BLaER1 treated with 17β-estradiol and CSF1 and Interleukin-3, amounts not matched to agents 10 nM and 100 nM (cell line): ENCODE data around the gene EIF4A2.
A peak's percentile ranks its signal among the peaks of the same experiment; 100 is the strongest.

Experiments used
- H3K27ac ChIP-seq, 11 experiments: shearing (Covaris generic); formaldehyde crosslinking; 2 replicates each; pipeline ENCODE4 v1.8.1; 2022
- H3K27me3 ChIP-seq, 11 experiments: shearing (Covaris generic); formaldehyde crosslinking; 2 replicates each; pipeline ENCODE4 v1.8.1; 2022
- H3K36me3 ChIP-seq, 11 experiments: shearing (Covaris generic); formaldehyde crosslinking; 2 replicates each; pipeline ENCODE4 v1.8.1; 2022
- H3K4me1 ChIP-seq, 10 experiments: shearing (Covaris generic); formaldehyde crosslinking; 2 replicates each; pipeline ENCODE4 v1.8.1; 2022
- H3K4me2 ChIP-seq, 11 experiments: shearing (Covaris generic); formaldehyde crosslinking; 2 replicates each; pipeline ENCODE4 v1.8.1; 2022
- H3K4me3 ChIP-seq, 10 experiments: shearing (Covaris generic); formaldehyde crosslinking; 2 replicates each; pipeline ENCODE4 v1.8.1; 2022
- H3K9ac ChIP-seq, 11 experiments: shearing (Covaris generic); formaldehyde crosslinking; 2 replicates each; pipeline ENCODE4 v1.8.1; 2022
- H3K9me3 ChIP-seq, 11 experiments: shearing (Covaris generic); formaldehyde crosslinking; replicated peaks in 1 of 11; 2 replicates each; pipeline ENCODE4 v1.8.1; 2022
- H4K20me1 ChIP-seq, 11 experiments: shearing (Covaris generic); formaldehyde crosslinking; 2 replicates each; pipeline ENCODE4 v1.8.1; 2022
- Cebpa-rat ChIP-seq, 11 experiments: shearing (Covaris generic); IDR thresholded peaks; 2 replicates each; pipeline ENCODE4 v1.8.1; 2022

The EIF4A2 gene

DNA sequence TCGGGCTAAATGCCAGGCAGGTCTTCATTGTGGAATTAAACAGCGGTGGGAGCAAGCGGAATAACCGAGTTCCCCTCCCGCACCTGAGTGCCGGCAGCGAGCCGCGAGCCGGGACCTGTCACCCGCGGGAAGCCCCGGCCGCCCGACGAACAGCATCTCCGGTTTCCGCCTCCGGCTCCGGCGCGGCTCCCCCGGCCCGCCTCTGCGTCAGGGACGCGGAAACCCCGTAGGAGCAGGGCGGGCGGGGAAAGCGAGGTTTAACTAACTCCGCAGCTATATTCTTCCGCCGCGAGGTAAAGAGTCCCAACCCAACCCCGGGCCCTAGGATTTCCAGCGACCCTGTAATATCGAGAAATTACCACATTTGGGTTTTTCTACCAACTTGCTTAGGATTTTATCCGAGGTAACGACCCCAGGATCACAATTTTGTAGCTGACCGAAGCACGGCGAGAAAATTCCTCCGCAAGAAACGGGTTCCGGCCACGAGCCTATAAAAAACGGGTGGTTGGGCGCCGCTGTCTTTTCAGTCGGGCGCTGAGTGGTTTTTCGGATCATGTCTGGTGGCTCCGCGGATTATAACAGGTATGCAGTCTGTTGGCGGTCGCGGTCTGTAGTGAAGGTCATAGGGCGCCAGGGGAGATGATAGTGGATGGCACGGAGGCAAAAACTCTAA, at the start of gene EIF4A2:
TSS of gene EIF4A2 (plus strand) at position 520 of the 673 bp plus-strand sequence. CDS start at position 554, 34 bp downstream.
- Histone ChIP-seq H3K4me2 (peak within 1 kb of the TSS; percentile 86 to 98 (median 94)), H3K27ac (peak within 1 kb of the TSS; percentile 96 to 100 (median 100)), H4K20me1 (peaks cover 45 to 48% (median 46%) of the 10 kb centered on the region in 11 experiments), H3K36me3 (peaks cover 42 to 45% (median 44%) of the 10 kb centered on the region in 11 experiments), H3K9me3 (peaks cover 0 to 9% (median 0%) of the 10 kb centered on the region in 11 experiments; a peak in 4 of 22 replicates), H3K27me3 (no peaks in the 10 kb centered on the region), H3K9ac (peak within 1 kb of the TSS; percentile 94 to 100 (median 99)), H3K4me3 (peak within 1 kb of the TSS; percentile 88 to 99 (median 94)), H3K4me1 (peaks cover 32 to 40% (median 35%) of the 10 kb centered on the region in 10 experiments)
- TF ChIP-seq Cebpa-rat (IDR thresholded peaks at IDR 0.05): no peak

- Histone ChIP-seq H3K36me3 (no peaks in the 10 kb centered on the region), H3K9me3 (peaks cover 0 to 13% (median 0%) of the 10 kb centered on the region in 11 experiments; a peak in 4 of 22 replicates), H3K27me3 (no peaks in the 10 kb centered on the region), H3K4me2 (no peak overlapping the region), H3K27ac (no peak overlapping the region), H3K9ac (no peak overlapping the region), H4K20me1 (no peaks in the 10 kb centered on the region), H3K4me3 (no peak overlapping the region), H3K4me1 (peaks cover 14 to 24% (median 18%) of the 10 kb centered on the region in 10 experiments)
- TF ChIP-seq Cebpa-rat (IDR thresholded peaks at IDR 0.05): no peak
Measured at GRCh38 chr3:186742618-186743380, 40.6 kb upstream of the EIF4A2 start.

- no peak overlapping the region for H3K4me3 ChIP-seq
- peak overlapping the region in 2 of 11 experiments; percentile 25 to 72; a peak in 3 of 22 replicates for H3K4me2 ChIP-seq
- no peaks in the 10 kb centered on the region for H4K20me1 ChIP-seq
- H3K9ac ChIP-seq: no peak overlapping the region
- no peaks in the 10 kb centered on the region for H3K36me3 ChIP-seq
- TF ChIP-seq Cebpa-rat (IDR thresholded peaks at IDR 0.05): no peak
- H3K27me3 ChIP-seq: no peaks in the 10 kb centered on the region
- peaks cover 0 to 13% (median 0%) of the 10 kb centered on the region in 11 experiments; a peak in 4 of 22 replicates for H3K9me3 ChIP-seq
- peaks cover 14 to 24% (median 18%) of the 10 kb centered on the region in 10 experiments for H3K4me1 ChIP-seq
- no peak overlapping the region for H3K27ac ChIP-seq
Measured at GRCh38 chr3:186743666-186744065, 39.7 kb upstream of the EIF4A2 start.

DNA sequence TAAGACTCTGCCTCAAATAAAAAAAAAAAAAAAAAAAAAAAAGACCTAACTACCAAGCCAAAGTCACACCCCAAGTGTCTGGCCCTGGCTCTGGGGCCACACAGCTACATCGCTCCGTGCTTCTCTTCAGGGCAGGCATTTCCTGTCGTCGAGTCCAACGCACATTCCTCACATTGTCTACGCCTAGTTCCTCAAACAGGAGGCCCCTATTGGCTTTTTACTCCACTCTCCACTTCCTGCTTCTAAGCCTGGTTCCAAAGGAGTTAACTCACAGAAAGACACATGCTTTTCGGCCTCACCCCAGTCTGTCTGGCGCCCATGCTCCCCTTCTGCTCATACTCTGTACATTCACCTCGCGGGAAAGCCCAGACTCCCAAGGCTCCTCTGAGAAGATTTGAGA, 37.4 kb upstream of the EIF4A2 start:
- H3K9me3 ChIP-seq: peaks cover 0 to 13% (median 0%) of the 10 kb centered on the region in 11 experiments; a peak in 4 of 22 replicates
- peaks cover 4 to 24% (median 7%) of the 10 kb centered on the region in 10 experiments; a peak in 15 of 20 replicates for H3K4me1 ChIP-seq
- H3K27me3 ChIP-seq: no peaks in the 10 kb centered on the region
- peak overlapping the region in 10 of 11 experiments; percentile 4 to 52 (median 28); a peak in 14 of 22 replicates for H3K4me2 ChIP-seq
- no peak overlapping the region for H3K9ac ChIP-seq
- peak overlapping the region in 5 of 11 experiments; percentile 44 to 66 (median 49); a peak in 8 of 22 replicates for H3K27ac ChIP-seq
- no peak for TF ChIP-seq Cebpa-rat (IDR thresholded peaks at IDR 0.05)
- no peaks in the 10 kb centered on the region for H4K20me1 ChIP-seq
- H3K36me3 ChIP-seq: no peaks in the 10 kb centered on the region
- H3K4me3 ChIP-seq: no peak overlapping the region

- no peak overlapping the region for H3K4me3 ChIP-seq
- H3K27me3 ChIP-seq: no peaks in the 10 kb centered on the region
- no peaks in the 10 kb centered on the region for H3K36me3 ChIP-seq
- peaks cover 4 to 12% (median 7%) of the 10 kb centered on the region in 10 experiments; a peak in 15 of 20 replicates for H3K4me1 ChIP-seq
- peaks cover 0 to 9% (median 0%) of the 10 kb centered on the region in 11 experiments; a peak in 4 of 22 replicates for H3K9me3 ChIP-seq
- H3K9ac ChIP-seq: no peak overlapping the region
- no peaks in the 10 kb centered on the region for H4K20me1 ChIP-seq
- no peak for TF ChIP-seq Cebpa-rat (IDR thresholded peaks at IDR 0.05)
- no peak overlapping the region for H3K4me2 ChIP-seq
- H3K27ac ChIP-seq: no peak overlapping the region
Measured at GRCh38 chr3:186750316-186750715, 33.1 kb upstream of the EIF4A2 start.

GRCh38 chr3:186751480-186751879, 31.9 kb upstream of the EIF4A2 start:
- Histone ChIP-seq H3K36me3 (no peaks in the 10 kb centered on the region), H3K4me1 (peaks cover 0 to under 1% (median 0%) of the 10 kb centered on the region in 10 experiments; a peak in 2 of 20 replicates), H3K27me3 (no peaks in the 10 kb centered on the region), H3K4me2 (no peak overlapping the region), H3K27ac (no peak overlapping the region), H3K9ac (no peak overlapping the region), H3K4me3 (no peak overlapping the region), H4K20me1 (no peaks in the 10 kb centered on the region), H3K9me3 (no peaks in the 10 kb centered on the region)
- no peak for TF ChIP-seq Cebpa-rat (IDR thresholded peaks at IDR 0.05)

- TF ChIP-seq Cebpa-rat (IDR thresholded peaks at IDR 0.05): no peak
- Histone ChIP-seq H3K4me2 (no peak overlapping the region), H3K4me1 (no peaks in the 10 kb centered on the region; a peak in 1 of 20 replicates), H3K27ac (no peak overlapping the region), H3K9ac (no peak overlapping the region), H3K4me3 (no peak overlapping the region), H3K9me3 (no peaks in the 10 kb centered on the region), H4K20me1 (no peaks in the 10 kb centered on the region), H3K36me3 (no peaks in the 10 kb centered on the region), H3K27me3 (no peaks in the 10 kb centered on the region)
Measured at GRCh38 chr3:186754006-186754405, 29.4 kb upstream of the EIF4A2 start.

GRCh38 chr3:186754871-186755270, 28.5 kb upstream of the EIF4A2 start:
- H3K9ac ChIP-seq: no peak overlapping the region
- H3K4me3 ChIP-seq: no peak overlapping the region
- H4K20me1 ChIP-seq: no peaks in the 10 kb centered on the region
- no peak overlapping the region for H3K27ac ChIP-seq
- no peak for TF ChIP-seq Cebpa-rat (IDR thresholded peaks at IDR 0.05)
- H3K36me3 ChIP-seq: no peaks in the 10 kb centered on the region
- H3K9me3 ChIP-seq: no peaks in the 10 kb centered on the region
- H3K4me1 ChIP-seq: no peaks in the 10 kb centered on the region; a peak in 1 of 20 replicates
- no peak overlapping the region for H3K4me2 ChIP-seq
- no peaks in the 10 kb centered on the region for H3K27me3 ChIP-seq

GRCh38 chr3:186757214-186757613, 26.2 kb upstream of the EIF4A2 start:
- H3K4me2 ChIP-seq: no peak overlapping the region
- no peak overlapping the region for H3K27ac ChIP-seq
- no peak overlapping the region for H3K4me3 ChIP-seq
- no peaks in the 10 kb centered on the region; a peak in 1 of 20 replicates for H3K4me1 ChIP-seq
- H3K9ac ChIP-seq: no peak overlapping the region
- H3K9me3 ChIP-seq: no peaks in the 10 kb centered on the region
- H3K27me3 ChIP-seq: no peaks in the 10 kb centered on the region
- TF ChIP-seq Cebpa-rat (IDR thresholded peaks at IDR 0.05): no peak
- no peaks in the 10 kb centered on the region for H4K20me1 ChIP-seq
- H3K36me3 ChIP-seq: no peaks in the 10 kb centered on the region
